ENCODE results near the gene SECISBP2.
"Not testable (repeated sequence)": the region's sequence is repeated elsewhere in the genome, so short reads cannot be mapped to it uniquely, and the experiment has no call there.

SECISBP2 gene

DNA sequence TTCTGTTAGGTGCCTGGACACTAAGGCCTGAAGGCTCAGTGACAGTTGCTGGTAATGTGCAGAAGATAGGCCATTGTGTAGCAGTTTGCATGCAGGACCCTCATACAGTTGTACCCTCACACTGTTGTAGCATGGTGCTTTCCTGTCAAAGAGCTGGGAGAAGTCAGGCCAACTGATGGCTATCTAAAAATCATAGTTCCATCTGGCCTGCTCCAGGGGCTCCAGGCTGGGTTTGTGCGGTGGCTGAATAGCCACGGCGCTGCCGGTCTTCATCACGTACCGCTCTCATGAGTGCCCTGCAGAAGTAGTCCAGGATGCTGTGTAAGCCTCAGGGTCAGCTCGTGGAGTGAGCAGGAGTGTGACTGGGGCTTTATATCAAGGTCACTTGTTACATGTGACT lies 12.2 kb downstream of the SECISBP2 start:
- no peak for DNase-seq (ENCODE audit: low spot score)
- in situ Hi-C loops (cut with MboI; ENCODE audit: low pct_unique_long_range_greater_than_20kb, low sequenced_read_pairs, unreplicated experiment) = no loop called here
- TF ChIP-seq, protein P1, sequence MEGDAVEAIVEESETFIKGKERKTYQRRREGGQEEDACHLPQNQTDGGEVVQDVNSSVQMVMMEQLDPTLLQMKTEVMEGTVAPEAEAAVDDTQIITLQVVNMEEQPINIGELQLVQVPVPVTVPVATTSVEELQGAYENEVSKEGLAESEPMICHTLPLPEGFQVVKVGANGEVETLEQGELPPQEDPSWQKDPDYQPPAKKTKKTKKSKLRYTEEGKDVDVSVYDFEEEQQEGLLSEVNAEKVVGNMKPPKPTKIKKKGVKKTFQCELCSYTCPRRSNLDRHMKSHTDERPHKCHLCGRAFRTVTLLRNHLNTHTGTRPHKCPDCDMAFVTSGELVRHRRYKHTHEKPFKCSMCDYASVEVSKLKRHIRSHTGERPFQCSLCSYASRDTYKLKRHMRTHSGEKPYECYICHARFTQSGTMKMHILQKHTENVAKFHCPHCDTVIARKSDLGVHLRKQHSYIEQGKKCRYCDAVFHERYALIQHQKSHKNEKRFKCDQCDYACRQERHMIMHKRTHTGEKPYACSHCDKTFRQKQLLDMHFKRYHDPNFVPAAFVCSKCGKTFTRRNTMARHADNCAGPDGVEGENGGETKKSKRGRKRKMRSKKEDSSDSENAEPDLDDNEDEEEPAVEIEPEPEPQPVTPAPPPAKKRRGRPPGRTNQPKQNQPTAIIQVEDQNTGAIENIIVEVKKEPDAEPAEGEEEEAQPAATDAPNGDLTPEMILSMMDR (IDR thresholded peaks at IDR 0.05; ENCODE audit: extremely low read depth, insufficient read depth, missing control alignments) = no peak

DNA sequence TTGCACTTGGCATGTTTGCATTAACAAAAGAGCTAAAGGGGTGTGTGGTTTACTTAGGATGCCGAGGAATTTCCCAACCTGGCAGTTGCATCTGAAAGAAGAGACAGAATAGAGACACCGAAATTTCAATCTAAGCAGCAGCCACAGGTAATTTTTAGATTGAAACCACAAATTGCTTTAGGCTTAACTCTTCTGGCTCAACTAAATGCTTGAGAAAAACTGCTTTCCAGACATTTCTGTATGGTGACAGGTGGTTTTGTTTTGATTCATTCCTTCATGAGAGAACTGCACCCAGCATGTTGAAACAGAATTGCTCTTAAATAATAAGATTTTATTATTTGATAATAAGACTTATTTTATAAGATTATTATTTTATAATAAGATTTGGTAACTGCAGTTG lies 21.5 kb downstream of the SECISBP2 start:
- in situ Hi-C loops (cut with MboI; ENCODE audit: low pct_unique_long_range_greater_than_20kb, low sequenced_read_pairs, unreplicated experiment) = no loop called here
- DNase-seq (ENCODE audit: low spot score) = no peak
- TF ChIP-seq, protein P1 (IDR thresholded peaks at IDR 0.05; ENCODE audit: extremely low read depth, insufficient read depth, missing control alignments) = no peak

DNA sequence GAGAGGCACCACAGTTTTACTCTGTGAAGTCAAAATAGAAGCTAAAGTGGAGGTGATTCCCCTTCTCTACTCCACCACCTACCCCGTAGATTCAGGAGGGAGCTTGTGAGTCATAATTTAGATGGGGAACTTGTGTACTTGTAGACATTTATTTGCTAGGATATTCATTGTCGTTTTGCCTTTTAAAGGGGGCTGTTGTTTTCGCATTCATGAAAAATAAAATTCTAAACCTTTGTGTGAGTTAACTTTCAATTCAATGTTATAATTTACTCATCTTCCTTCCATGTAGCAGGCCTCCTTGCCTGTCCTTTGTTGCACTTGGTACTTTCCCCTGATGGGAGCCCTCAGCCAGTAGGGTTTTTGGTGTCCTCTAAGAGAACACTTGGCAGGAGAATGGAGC lies 22.0 kb downstream of the SECISBP2 start:
- TF ChIP-seq, protein P1 (IDR thresholded peaks at IDR 0.05; ENCODE audit: extremely low read depth, insufficient read depth, missing control alignments) = no peak
- peak; percentile 65 for DNase-seq (ENCODE audit: low spot score)
- in situ Hi-C loops (cut with MboI; ENCODE audit: low pct_unique_long_range_greater_than_20kb, low sequenced_read_pairs, unreplicated experiment) = no loop called here

DNA sequence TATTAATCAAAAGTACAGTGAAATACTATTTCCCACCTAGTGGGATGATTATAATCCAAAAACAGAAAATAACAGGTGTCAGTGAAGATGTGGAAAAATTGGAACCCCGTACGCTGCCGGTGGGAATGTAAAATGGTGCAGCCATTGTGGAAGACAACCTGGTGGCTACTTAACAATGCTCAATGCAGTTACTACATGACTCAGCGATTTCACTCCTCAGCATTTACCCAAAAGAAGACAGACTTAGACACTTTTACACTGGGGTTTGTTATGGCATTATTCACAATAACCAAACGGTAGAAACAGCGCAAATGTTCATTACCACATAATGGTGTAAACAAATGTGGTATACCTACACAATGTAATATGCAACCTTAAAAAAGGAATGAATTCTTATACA lies 23.9 kb downstream of the SECISBP2 start:
- in situ Hi-C loops (cut with MboI; ENCODE audit: low pct_unique_long_range_greater_than_20kb, low sequenced_read_pairs, unreplicated experiment) = no loop called here
- TF ChIP-seq, protein P1 (IDR thresholded peaks at IDR 0.05; ENCODE audit: extremely low read depth, insufficient read depth, missing control alignments) = no peak
- no peak for DNase-seq (ENCODE audit: low spot score)

DNA sequence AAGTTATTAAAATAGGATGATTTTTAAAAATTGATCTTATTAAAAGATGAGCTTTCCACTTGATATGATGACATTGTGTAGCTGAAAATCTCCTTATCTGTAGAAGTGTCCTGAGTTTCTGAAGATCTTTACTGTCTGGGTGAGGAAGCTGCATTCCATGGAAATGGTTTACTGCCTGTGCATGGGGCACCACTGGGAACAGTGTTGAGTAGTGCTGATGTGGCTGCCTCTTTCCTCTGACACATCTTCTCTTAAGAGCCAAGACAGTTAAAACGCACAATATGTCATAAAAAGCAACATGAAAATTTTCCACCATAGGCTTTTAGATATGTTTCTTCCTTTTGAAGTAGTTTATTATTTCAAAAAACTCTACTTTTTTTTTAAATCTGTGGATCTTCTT lies 24.6 kb downstream of the SECISBP2 start:
- DNase-seq (ENCODE audit: low spot score) = no peak
- TF ChIP-seq, protein P1 (IDR thresholded peaks at IDR 0.05; ENCODE audit: extremely low read depth, insufficient read depth, missing control alignments) = no peak
- in situ Hi-C loops (cut with MboI; ENCODE audit: low pct_unique_long_range_greater_than_20kb, low sequenced_read_pairs, unreplicated experiment) = no loop called here

DNA sequence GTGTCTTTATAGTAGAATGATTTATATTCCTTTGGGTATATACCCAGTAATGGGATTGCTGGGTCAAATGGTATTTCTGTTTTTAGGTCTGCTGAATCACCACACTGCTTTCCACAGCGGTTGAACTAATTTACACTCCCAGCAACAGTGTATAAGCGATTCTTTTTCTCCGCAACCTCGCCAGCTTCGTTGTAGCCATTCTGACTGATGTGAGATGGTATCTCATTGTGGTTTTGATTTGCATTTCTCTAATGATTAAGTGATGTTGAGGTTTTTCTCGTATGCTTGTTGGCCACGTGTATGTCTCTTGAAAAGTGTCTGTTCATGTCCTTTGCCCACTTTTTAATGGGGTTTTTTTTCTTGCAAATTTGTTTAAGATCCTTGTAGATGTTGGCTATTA lies 25.5 kb downstream of the SECISBP2 start:
- in situ Hi-C loops (cut with MboI; ENCODE audit: low pct_unique_long_range_greater_than_20kb, low sequenced_read_pairs, unreplicated experiment); DNase-seq (ENCODE audit: low spot score): not testable (repeated sequence)

DNA sequence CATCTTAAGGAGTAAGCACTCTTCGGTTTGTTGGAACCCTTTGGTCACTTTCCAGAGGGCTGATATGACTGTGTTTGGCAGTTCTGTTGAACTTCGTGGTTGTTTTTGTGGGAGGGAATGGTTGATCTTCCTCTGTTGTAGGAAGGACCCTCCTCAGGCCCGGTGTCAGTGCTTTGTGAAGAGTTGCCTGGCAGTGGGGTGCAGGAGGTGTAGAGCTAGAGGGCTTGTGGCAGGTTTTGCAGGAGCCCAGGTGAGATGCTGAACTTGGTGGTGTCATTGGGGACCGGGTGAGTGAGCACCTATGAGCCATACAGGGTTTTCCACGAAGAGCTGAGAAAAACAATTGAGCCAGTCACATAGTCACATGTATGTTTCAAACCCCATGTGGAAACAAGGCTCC lies 27.2 kb downstream of the SECISBP2 start:
- TF ChIP-seq, protein P1 (IDR thresholded peaks at IDR 0.05; ENCODE audit: extremely low read depth, insufficient read depth, missing control alignments) = no peak
- in situ Hi-C loops (cut with MboI; ENCODE audit: low pct_unique_long_range_greater_than_20kb, low sequenced_read_pairs, unreplicated experiment) = no loop called here
- no peak for DNase-seq (ENCODE audit: low spot score)

Data from GM13977 (cell line).